ENCODE data around the gene ENOX1. TPM values are rescaled to one million over a fixed set of nuclear protein-coding genes. Genes with fewer than 3 reads are reported as not detected.

Gene ENOX1
- total and polyA plus RNA-seq, 9 of the 15 experiments (the other 6 are each of a cell fraction or from before 2014, with no cell fraction given), result not detected

GRCh38 chr13:43544631-43545030 lies 242.1 kb downstream of the ENOX1 start:
- H3K9me1 ChIP-seq (ENCODE audit: control insufficient read depth, insufficient read depth, low read length), result no peaks in the 10 kb centered on the region
- H4K20me1 ChIP-seq (replicated peaks; ENCODE audit: control insufficient read depth, insufficient read depth, low read length), result no peaks in the 10 kb centered on the region
- TF ChIP-seq CREB3L1 (IDR thresholded peaks at IDR 0.05; ENCODE audit: borderline replicate concordance, low read depth) (no peak), ZNF57 (CRISPR knock-in tag; IDR thresholded peaks at IDR 0.05) (no peak), PRPF4 (IDR thresholded peaks at IDR 0.05; ENCODE audit: insufficient read depth, low read depth, low read length, poor library complexity, severe bottlenecking) (no peak), FOXO4 (CRISPR knock-in tag; IDR thresholded peaks at IDR 0.05) (no peak), MAX (CRISPR knock-in tag; IDR thresholded peaks at IDR 0.05) (no peak), TRIM28 (IDR thresholded peaks at IDR 0.05) (no peak), ZBTB33 (CRISPR knock-in tag; IDR thresholded peaks at IDR 0.05) (no peak), FOSL1 (tag; conservative IDR thresholded peaks at IDR 0.05) (no peak)
- no peak overlapping the region for H2AFZ ChIP-seq (ENCODE audit: low read depth, low read length)
- DNase-seq (ENCODE audit: extremely low read depth in 1 of 4, low spot score in 3 of 4), result no peak
- CTCF ChIA-PET (ENCODE audit: low intra/inter-chr PET ratio), result no interaction called here
- no peak overlapping the region for H3K9ac ChIP-seq (ENCODE audit: insufficient read depth in 1 of 2, low read depth in 2 of 2, low read length in 2 of 2)
- POLR2A ChIA-PET, result interaction anchor here (0.6 to 0.7 kb wide), 2 partner anchors 12 to 124 kb away, joined by 3 to 5 read pairs; no protein-coding TSS in a partner anchor
- no peak for FAIRE-seq
- 0% methylated on average over 4 of the region's 5 CpGs for WGBS (ENCODE audit: insufficient coverage, low coverage, missing lambda C conversion rate)
- H3K36me3 ChIP-seq (ENCODE audit: control insufficient read depth, insufficient read depth, low read length), result no peaks in the 10 kb centered on the region
- in situ Hi-C loops (cut with MboI) (no loop called here), intact Hi-C loops (cut with micrococcal nuclease) (no loop called here)
- no peaks in the 10 kb centered on the region for H3K27me3 ChIP-seq (ENCODE audit: control insufficient read depth in 2 of 2, insufficient read depth in 2 of 2, low read length in 2 of 2)
- H3K79me2 ChIP-seq (ENCODE audit: control insufficient read depth, insufficient read depth, low read length), result no peaks in the 10 kb centered on the region
- H3K4me3 ChIP-seq, result no peak overlapping the region
- no peak overlapping the region for H3K4me2 ChIP-seq (ENCODE audit: insufficient read depth, low read length)
- H3K9me3 ChIP-seq (replicated peaks; ENCODE audit: control insufficient read depth, insufficient read depth, low read depth, low read length), result no peaks in the 10 kb centered on the region
- no peak overlapping the region for H3K27ac ChIP-seq (ENCODE audit: extremely low read depth, low read depth, low read length)
- no peak for ATAC-seq
- no TSS peak for BruUV-seq (replicated peaks)
- no peaks in the 10 kb centered on the region for H3K4me1 ChIP-seq (replicated peaks in 1 of 2; ENCODE audit: control insufficient read depth in 2 of 2, insufficient read depth in 2 of 2, low read length in 2 of 2)
